GM10266 (cell line): ENCODE results near the gene MRAS.

Experiments
- DNase-seq: peaks from one replicate; pipeline ENCODE4 v3.0.0; 2012; ENCODE audit errors: extremely low spot score
- TF ChIP-seq, protein P1 (sequence below): IDR thresholded peaks from 2 replicates; pipeline ENCODE4 v1.5.1; 2012; ENCODE audit warnings: mild to moderate bottlenecking, low read depth; ENCODE audit not compliant: control insufficient read depth, insufficient read depth; ENCODE audit errors: missing control alignments

The MRAS gene

GRCh38 chr3:138347960-138348753, at the start of gene MRAS:
TSS of gene MRAS (plus strand) at chr3:138348579. CDS start at chr3:138372884, 24,305 bp downstream.
- TF ChIP-seq, protein P1, sequence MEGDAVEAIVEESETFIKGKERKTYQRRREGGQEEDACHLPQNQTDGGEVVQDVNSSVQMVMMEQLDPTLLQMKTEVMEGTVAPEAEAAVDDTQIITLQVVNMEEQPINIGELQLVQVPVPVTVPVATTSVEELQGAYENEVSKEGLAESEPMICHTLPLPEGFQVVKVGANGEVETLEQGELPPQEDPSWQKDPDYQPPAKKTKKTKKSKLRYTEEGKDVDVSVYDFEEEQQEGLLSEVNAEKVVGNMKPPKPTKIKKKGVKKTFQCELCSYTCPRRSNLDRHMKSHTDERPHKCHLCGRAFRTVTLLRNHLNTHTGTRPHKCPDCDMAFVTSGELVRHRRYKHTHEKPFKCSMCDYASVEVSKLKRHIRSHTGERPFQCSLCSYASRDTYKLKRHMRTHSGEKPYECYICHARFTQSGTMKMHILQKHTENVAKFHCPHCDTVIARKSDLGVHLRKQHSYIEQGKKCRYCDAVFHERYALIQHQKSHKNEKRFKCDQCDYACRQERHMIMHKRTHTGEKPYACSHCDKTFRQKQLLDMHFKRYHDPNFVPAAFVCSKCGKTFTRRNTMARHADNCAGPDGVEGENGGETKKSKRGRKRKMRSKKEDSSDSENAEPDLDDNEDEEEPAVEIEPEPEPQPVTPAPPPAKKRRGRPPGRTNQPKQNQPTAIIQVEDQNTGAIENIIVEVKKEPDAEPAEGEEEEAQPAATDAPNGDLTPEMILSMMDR, result no peak
- DNase-seq, result peak; percentile 48

- DNase-seq, result no peak
- TF ChIP-seq, protein P1, result no peak
Measured at GRCh38 chr3:138300647-138301046, 47.7 kb upstream of the MRAS start.

DNA sequence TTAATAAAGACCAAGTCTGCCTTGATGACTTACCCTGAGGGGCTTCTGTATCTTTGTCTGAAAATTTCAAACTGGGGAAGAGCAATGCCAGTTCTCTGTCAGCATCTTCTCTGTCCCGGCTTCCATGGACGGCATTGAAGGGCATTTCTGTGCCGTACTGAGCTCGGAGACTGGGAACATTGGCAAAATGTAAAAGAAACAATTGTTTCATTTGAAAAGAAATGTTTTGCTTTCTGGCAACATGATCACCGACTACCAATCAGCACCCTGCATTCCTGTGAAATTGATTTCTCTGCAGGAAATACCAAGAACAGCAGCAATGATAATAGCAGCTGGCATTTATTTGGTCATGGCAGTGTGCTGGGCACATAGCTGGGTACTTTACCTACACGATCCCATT, 44.9 kb upstream of the MRAS start:
- TF ChIP-seq, protein P1, result no peak
- no peak for DNase-seq

- DNase-seq, result no peak
- TF ChIP-seq, protein P1, result no peak
Measured at GRCh38 chr3:138307899-138308298, 40.5 kb upstream of the MRAS start.

- DNase-seq, result no peak
- TF ChIP-seq, protein P1, result no peak
Measured at GRCh38 chr3:138308783-138309182, 39.6 kb upstream of the MRAS start.

DNA sequence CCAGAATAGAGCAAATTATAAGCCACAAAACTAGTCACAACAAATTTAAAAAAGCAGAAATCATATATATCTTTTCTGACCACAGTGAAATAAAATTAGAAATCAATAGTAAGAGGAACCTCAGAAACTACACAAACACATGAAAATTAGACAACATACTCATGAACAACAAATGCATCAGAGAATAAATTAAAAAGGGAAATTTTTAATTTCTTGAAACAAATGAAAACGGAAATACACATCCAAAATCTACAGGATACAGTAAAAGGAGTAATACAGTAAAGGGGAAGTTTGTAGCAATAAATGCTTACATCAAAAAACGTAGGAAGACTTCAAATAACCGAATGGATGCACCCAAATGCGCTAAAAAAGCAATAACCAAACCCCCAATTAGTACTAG, 37.9 kb upstream of the MRAS start:
- TF ChIP-seq, protein P1, result no peak
- no peak for DNase-seq

DNA sequence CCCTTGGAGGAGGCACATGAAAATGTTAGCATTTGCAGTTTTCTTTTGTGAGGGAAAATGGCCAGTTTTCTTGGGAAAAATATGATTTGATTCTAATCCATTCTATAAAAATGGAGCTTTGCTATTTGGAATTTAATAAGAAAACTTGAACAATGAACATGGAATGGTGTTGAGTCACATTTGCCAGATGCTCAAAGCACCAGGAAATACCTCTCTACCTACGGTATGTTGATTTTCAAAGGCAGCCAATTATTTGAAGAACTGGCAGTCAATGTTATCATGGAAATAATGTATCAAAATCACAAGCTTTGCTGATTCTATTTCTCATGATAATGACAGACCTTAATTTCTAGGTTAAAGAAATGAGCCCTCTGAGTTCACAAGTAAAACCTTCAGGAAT, 33.6 kb upstream of the MRAS start:
- DNase-seq, result no peak
- TF ChIP-seq, protein P1, result no peak
